CD4-positive, alpha-beta T cell treated with Interleukin-10 for 1 hour (primary cell): ENCODE measurements around the gene KRTAP5-6.
"Not testable (repeated sequence)": the region's sequence is repeated elsewhere in the genome, so short reads cannot be mapped to it uniquely, and the experiment has no call there.

Experiments
- DNase-seq: peaks from one replicate; pipeline ENCODE4 v3.0.0-alpha.2; 2020

The KRTAP5-6 gene

GRCh38 chr11:1696608-1697570 lies at the start of gene KRTAP5-6:
KRTAP5-6 (plus strand) TSS chr11:1697195; CDS start chr11:1697246, 51 bp downstream.
- no peak for DNase-seq

- DNase-seq: no peak
These were observed 48.9 kb upstream of the KRTAP5-6 start for GRCh38 chr11:1647901-1648652.

DNA sequence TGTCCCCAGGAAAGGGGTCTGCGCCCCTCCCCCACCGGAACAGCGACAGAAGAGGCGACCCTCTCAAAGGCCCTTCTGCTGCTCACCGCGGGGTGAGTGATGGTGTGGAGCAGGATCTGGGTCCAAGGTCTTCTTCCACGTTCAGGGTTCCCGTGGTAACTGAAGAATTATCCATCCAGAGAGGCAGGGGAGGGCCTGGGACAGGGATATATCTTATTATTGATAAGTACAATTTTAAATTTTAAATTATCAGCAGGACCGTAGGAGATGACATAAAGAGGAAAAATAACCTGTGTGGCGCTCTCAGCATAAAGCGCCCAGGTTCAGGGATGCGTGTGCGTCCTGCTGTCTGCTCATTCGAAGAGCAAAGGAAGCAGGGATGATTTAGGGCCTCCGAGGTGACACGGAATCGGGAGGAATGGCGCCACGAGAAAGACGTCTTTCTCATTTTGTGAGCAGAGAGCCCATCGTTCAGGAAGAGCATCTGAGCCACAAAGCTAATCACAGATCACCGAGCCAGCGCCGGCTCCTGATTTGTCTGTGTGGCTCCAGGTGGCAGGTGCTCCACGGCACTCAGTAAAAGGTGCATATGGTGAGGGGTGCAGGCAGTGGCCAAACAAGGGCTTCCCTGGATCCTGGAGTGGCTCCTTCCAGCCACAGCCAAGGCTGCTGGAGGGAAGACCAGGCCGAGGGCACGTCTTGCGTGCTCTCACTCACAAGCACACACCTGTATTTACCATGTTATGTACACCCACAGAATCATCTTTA lies 48.2 kb upstream of the KRTAP5-6 start:
- no peak for DNase-seq

DNA sequence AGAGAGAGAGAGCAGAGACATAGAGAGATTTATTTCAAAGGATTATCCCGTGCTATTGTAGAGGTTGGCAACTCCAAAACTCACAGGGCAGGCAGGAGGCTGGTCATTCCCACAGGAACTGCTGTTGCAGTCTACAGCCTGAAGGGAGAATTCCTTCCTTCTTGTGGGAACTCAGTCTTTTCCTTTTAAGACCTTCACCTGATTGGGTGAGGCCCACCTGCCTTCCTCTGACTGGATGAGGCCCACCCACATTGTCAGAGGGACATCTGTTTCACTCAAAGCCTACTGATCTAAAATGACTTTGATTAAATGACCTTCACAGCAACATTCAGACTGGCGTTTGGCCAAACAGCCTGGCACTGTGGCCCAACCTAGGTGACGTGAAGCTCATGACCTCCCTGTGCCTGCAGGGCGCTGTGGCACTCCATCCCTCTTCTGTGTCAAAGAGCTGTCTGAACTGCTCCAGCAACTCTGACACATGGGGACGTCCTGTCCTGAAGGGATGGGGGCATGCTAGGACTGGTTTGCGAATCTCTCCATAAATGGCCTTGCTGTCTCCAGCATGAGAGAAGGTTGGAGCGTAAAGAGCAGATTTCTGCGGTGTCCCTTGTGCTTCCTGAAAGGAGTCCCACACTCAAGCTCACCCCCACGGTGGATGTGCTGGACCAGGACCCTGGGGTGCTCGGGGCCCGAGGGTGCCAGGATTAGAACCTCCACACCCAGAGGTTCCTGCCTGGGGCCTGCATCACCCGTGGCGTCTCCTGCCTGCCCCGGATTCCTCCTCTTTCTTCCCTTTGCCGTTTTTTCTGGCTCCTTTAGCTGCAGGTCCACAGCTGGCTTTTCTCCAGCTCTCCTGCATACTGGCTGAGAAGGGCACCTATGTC lies 46.7 kb upstream of the KRTAP5-6 start:
- DNase-seq: no peak

- no peak for DNase-seq
These were observed 46.1 kb upstream of the KRTAP5-6 start for GRCh38 chr11:1650918-1651262.

DNA sequence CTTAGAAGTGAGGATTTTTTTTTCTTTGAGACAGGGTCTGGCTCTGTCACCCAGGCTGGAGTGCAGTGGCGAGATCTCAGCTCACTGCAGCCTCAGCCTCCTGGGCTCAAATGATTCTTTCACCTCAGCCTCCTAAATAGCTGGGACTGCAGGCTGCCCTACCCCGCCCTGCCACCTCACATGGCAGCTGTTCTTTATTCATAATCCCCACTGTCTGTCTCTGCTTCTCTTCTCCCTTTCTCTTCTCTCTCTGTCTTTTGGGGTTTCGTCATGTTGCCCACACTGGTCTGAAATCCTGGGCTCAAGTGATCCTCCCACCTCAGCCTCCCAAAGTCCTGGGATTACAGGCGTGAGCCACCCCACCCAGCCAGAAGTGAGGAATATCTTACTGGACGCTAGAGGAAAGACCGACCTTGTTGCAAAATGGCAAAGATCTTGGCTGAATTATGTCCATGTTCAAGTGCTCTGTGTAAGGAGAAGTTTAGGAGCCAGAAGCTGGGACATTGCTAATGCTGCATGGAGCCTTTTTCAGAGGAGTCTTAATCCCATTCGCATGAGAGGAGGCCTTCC lies 45.5 kb upstream of the KRTAP5-6 start:
- no peak for DNase-seq

- DNase-seq: no peak
These were observed 45.0 kb upstream of the KRTAP5-6 start for GRCh38 chr11:1652026-1652425.

DNA sequence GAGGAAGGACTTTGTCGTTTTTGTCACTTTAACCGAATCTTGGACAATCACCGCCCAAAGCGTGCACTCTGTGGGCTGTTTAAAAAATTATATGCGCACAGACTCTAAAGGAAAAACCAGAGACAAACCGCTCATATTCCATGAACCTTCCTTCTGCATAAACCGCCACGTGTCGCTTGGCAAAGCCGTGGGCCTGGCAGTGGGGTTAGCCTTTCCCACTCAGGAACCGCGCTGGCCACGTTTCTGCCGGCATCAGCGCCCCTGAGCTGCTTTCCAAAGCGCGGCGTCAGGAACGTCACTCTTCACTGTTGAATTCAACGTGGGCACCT lies 44.6 kb upstream of the KRTAP5-6 start:
- no peak for DNase-seq

GRCh38 chr11:1652771-1653540 lies 44.0 kb upstream of the KRTAP5-6 start:
- DNase-seq: peak; percentile 75

DNA sequence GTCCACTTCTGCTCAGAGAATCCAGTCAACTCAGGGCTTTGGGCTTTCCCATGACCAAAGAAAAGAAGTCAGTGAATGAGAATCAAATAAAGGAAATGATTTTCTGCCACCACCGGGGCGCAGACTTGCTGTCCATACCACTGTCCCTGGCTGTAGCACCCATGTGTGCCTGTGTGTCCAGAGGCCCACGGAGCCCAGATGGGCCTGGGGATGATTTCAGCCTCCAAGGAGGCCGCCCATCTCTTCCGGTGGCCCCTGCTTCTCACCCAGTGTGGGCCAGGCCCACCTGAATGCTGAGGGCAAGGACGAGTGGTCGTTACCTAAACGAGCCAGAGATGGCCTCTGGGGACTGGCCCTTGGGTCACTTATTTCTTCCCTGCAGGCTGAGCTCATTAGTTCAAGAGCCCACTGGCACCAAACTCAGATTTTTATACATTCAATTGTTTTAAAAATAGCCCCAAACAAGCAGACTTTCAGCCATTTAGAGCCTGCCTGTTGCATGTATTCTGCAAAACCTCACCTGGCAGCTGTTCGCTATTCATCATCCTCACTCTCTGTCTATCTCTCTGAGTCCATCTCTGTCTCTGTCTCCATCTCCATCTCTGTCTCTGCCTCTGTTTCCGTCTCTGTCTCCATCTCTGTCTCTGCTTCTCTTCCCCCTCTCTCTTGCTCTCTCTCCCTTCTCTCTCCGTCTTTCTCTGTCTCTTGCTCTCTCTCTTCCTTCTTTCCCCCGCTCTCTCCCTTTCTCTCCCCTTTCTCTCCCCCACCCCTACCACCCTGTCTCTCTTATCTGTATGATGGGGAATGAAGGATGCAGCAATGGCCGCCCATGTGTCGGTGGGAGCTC lies 43.2 kb upstream of the KRTAP5-6 start:
- DNase-seq: no peak

- DNase-seq: no peak
These were observed 42.4 kb upstream of the KRTAP5-6 start for GRCh38 chr11:1654388-1655167.

DNA sequence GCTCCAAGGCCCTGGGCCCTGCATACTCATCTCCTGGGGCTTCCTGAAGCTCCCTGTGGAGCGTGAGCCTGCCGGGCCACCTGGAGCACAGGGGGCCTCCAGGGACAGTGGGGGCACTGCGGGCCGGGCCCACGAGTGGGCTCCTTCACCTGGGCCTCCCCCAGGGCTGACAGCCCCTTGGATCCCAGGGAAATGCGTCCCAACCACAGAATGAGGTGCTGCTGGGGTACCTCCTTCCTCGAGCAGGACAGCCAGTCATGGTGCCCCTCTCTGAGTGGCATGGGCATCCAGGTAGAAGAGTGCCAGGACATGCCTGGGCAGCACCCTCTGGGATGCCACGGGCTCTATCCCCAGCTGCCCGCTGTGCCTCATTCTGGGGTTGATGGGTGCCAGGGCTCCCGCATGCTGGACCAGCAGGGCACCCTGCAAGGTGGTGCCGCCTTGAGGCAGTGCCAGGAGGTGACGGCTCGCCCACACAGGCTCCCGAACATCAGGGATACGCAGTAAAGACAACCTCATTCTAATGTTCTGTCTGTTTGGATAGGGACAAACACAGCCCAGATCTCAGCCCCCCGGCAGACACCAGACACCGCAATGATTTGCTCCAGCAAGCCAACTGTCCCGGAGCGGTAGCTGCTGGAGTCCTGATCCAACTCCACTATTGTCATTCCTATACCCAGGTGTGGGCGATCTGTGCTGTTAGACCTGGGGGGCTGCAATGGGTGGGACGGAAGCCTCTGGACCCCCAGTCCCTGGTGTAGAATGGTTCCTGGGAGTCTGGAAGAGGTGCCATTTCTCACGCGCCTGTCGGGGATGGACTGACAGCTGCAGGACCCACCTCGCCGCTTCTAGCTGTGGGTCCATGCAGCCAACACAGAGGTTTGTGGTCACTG lies 41.6 kb upstream of the KRTAP5-6 start:
- no peak for DNase-seq

DNA sequence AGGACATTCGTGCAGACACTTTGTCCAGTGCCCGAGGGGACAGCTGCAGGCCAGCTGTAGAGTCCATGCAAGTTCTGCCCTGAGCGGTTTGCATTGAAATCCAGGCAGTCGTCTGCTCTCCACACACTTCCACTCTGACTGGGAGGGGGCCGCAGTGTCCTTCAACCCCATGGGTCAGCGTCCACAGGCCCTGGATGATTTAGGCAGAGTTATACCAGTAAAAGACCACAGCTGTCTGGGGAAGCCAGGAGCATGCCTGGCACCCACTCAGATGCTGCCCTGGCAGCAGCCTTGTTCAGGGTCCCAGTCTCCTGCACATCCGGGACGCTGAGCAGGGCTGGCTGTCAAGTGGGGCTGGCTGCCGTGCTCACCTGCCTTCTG lies 40.9 kb upstream of the KRTAP5-6 start:
- no peak for DNase-seq

GRCh38 chr11:1656670-1657069 lies 40.3 kb upstream of the KRTAP5-6 start:
- DNase-seq: no peak

- DNase-seq: no peak
These were observed 37.5 kb upstream of the KRTAP5-6 start for GRCh38 chr11:1659506-1659905.

GRCh38 chr11:1660111-1660867 lies 36.7 kb upstream of the KRTAP5-6 start:
- DNase-seq: no peak

GRCh38 chr11:1661454-1662269 lies 35.3 kb upstream of the KRTAP5-6 start:
- DNase-seq: not testable (repeated sequence)
